DMS114 treated with DMSO at 0.1 percent for 48 hours (cell line): Measurements from ENCODE around the gene TMEM132D.

Experiments
- DNase-seq: peaks from one replicate; lab custom pipeline; 2025; ENCODE audit not compliant: unreplicated experiment; lab: John Stamatoyannopoulos, UW

TMEM132D gene

GRCh38 chr12:129294868-129295267 is 609.0 kb downstream of the TMEM132D start:
- no peak for DNase-seq

- DNase-seq = no peak
These were observed 624.1 kb downstream of the TMEM132D start for GRCh38 chr12:129279771-129280170.

GRCh38 chr12:129276361-129277060 is 627.3 kb downstream of the TMEM132D start:
- DNase-seq = no peak

- no peak for DNase-seq
These were observed 633.9 kb downstream of the TMEM132D start for GRCh38 chr12:129269756-129270495.

- DNase-seq = no peak
These were observed 645.0 kb downstream of the TMEM132D start for GRCh38 chr12:129258781-129259318.

- DNase-seq = no peak
These were observed 646.3 kb downstream of the TMEM132D start for GRCh38 chr12:129257524-129257923.

GRCh38 chr12:129246630-129247029 is 657.2 kb downstream of the TMEM132D start:
- no peak for DNase-seq

- DNase-seq = no peak
These were observed 658.1 kb downstream of the TMEM132D start for GRCh38 chr12:129245769-129246168.

GRCh38 chr12:129241852-129242251 is 662.0 kb downstream of the TMEM132D start:
- no peak for DNase-seq

GRCh38 chr12:129237881-129238280 is 665.9 kb downstream of the TMEM132D start:
- DNase-seq = no peak

GRCh38 chr12:129234209-129234608 is 669.6 kb downstream of the TMEM132D start:
- no peak for DNase-seq

- DNase-seq = no peak
These were observed 672.3 kb downstream of the TMEM132D start for GRCh38 chr12:129231491-129231890.

GRCh38 chr12:129230995-129231394 is 672.8 kb downstream of the TMEM132D start:
- DNase-seq = no peak

GRCh38 chr12:129226851-129227250 is 677.0 kb downstream of the TMEM132D start:
- DNase-seq = no peak

- DNase-seq = no peak
These were observed 677.8 kb downstream of the TMEM132D start for GRCh38 chr12:129226005-129226404.

GRCh38 chr12:129215556-129215955 is 688.3 kb downstream of the TMEM132D start:
- DNase-seq = no peak

GRCh38 chr12:129213551-129213950 is 690.3 kb downstream of the TMEM132D start:
- no peak for DNase-seq

GRCh38 chr12:129211862-129212630 is 691.8 kb downstream of the TMEM132D start:
- no peak for DNase-seq

- DNase-seq = no peak
These were observed 695.3 kb downstream of the TMEM132D start for GRCh38 chr12:129208566-129208965.

GRCh38 chr12:129207084-129207483 is 696.7 kb downstream of the TMEM132D start:
- DNase-seq = no peak

- no peak for DNase-seq
These were observed 700.4 kb downstream of the TMEM132D start for GRCh38 chr12:129203456-129203855.
